ENCODE measurements around the gene ITSN1.

GRCh38 chr21:33902349-33902748 is 260.0 kb downstream of the ITSN1 start:
- no peak for TF ChIP-seq CTCF (IDR thresholded peaks at IDR 0.05)
- no peak for TF ChIP-seq POLR2A (IDR thresholded peaks at IDR 0.05)
